GM13977 (cell line): ENCODE data around the gene CHRD.

ENCODE experiments used
- DNase-seq: peaks from one replicate; pipeline ENCODE4 v3.0.0; 2012; ENCODE audit warnings: low spot score
- CTCF ChIP-seq: IDR thresholded peaks from 2 replicates; pipeline ENCODE4 v1.5.1; 2012; ENCODE audit warnings: mild to moderate bottlenecking, control low read depth; ENCODE audit not compliant: insufficient read depth; ENCODE audit errors: extremely low read depth, missing control alignments
- in situ Hi-C: fragments of 300-500 bp; cut with MboI; formaldehyde crosslinking; loops from one replicate; pipeline ENCODE4 v1.12.0; 2022; ENCODE audit warnings: low sequenced_read_pairs, low pct_unique_long_range_greater_than_20kb, mixed read lengths, inconsistent platforms; ENCODE audit not compliant: unreplicated experiment

CHRD gene

GRCh38 chr3:184389935-184390528 lies 10.2 kb downstream of the CHRD start:
- in situ Hi-C loops = no loop called here
- no peak for DNase-seq
- no peak for TF ChIP-seq CTCF

- no peak for DNase-seq
- TF ChIP-seq CTCF = no peak
- in situ Hi-C loops = no loop called here
Measured at GRCh38 chr3:184391266-184391665, 11.4 kb downstream of the CHRD start.

GRCh38 chr3:184395320-184395660 lies 15.4 kb downstream of the CHRD start:
- no peak for TF ChIP-seq CTCF
- DNase-seq = no peak
- in situ Hi-C loops = no loop called here

GRCh38 chr3:184399410-184399809 lies 19.6 kb downstream of the CHRD start:
- TF ChIP-seq CTCF = no peak
- no peak for DNase-seq
- in situ Hi-C loops = no loop called here

GRCh38 chr3:184405075-184406030 lies 25.5 kb downstream of the CHRD start:
- DNase-seq = no peak
- no peak for TF ChIP-seq CTCF
- in situ Hi-C loops = loop anchor here (25.0 kb wide), 1 partner anchor 107 kb away; no protein-coding TSS in a partner anchor

GRCh38 chr3:184409331-184409926 lies 29.6 kb downstream of the CHRD start:
- in situ Hi-C loops = loop anchor here (25.0 kb wide), 1 partner anchor 103 kb away; no protein-coding TSS in a partner anchor
- no peak for DNase-seq
- TF ChIP-seq CTCF = no peak
